ENCODE data around the gene WDR46. TPM values are rescaled to one million over a fixed set of nuclear protein-coding genes. Genes with fewer than 3 reads are reported as not detected.

Gene WDR46
- total and polyA plus RNA-seq, 2 of the 13 experiments (the other 11 are each of a cell fraction or from before 2014, with no cell fraction given) = 47.4 to 105 TPM

GRCh38 chr6:33314515-33314942, 25.5 kb upstream of the WDR46 start (continued):
- TF ChIP-seq PAXIP1 (CRISPR knock-in tag; conservative IDR thresholded peaks at IDR 0.05) (0 out of 2 replicates have a peak, but pooled peaks have one; percentile 28), NR2F1 (CRISPR knock-in tag; IDR thresholded peaks at IDR 0.05) (peak; percentile 67 to 77), ZEB1 (IDR thresholded peaks at IDR 0.05; ENCODE audit: insufficient replicate concordance, low read depth) (no peak), MNT (IDR thresholded peaks at IDR 0.05) (peak; percentile 35; the same call in 1 of the 2 replicates), USF2 (IDR thresholded peaks at IDR 0.05; ENCODE audit: low read depth, low read length) (0 out of 2 replicates have a peak, but pooled peaks have one; percentile 27), USF2 (CRISPR knock-in tag; IDR thresholded peaks at IDR 0.05; ENCODE audit: borderline replicate concordance) (no peak), NR1H2 (CRISPR knock-in tag; IDR thresholded peaks at IDR 0.05; ENCODE audit: borderline replicate concordance, low read depth) (peak; percentile 49; the same call in 1 of the 2 replicates), ZFP90 (CRISPR knock-in tag; IDR thresholded peaks at IDR 0.05; ENCODE audit: borderline replicate concordance) (0 out of 2 replicates have a peak, but pooled peaks have one; percentile 9), HMG20B (CRISPR knock-in tag; conservative IDR thresholded peaks at IDR 0.05) (no peak), YEATS2 (CRISPR knock-in tag; IDR thresholded peaks at IDR 0.05; ENCODE audit: borderline replicate concordance) (peak; percentile 26; the same call in 1 of the 2 replicates), MXI1 (IDR thresholded peaks at IDR 0.05; ENCODE audit: borderline replicate concordance, low read depth, low read length) (peak; percentile 73; the same call in 1 of the 3 replicates), MED1 (CRISPR knock-in tag; IDR thresholded peaks at IDR 0.05) (0 out of 2 replicates have a peak, but pooled peaks have one; percentile 23), NCOR1 (IDR thresholded peaks at IDR 0.05; ENCODE audit: borderline replicate concordance, low read length) (0 out of 2 replicates have a peak, but pooled peaks have one; percentile 21), TGIF2 (CRISPR knock-in tag; IDR thresholded peaks at IDR 0.05) (0 out of 2 replicates have a peak, but pooled peaks have one; percentile 5), PITX1 (CRISPR knock-in tag; IDR thresholded peaks at IDR 0.05) (0 out of 2 replicates have a peak, but pooled peaks have one; percentile 40), ZNF260 (CRISPR knock-in tag; IDR thresholded peaks at IDR 0.05; ENCODE audit: borderline replicate concordance, low read depth) (no peak), MTA3 (CRISPR knock-in tag; IDR thresholded peaks at IDR 0.05) (no peak), TFAP4 (IDR thresholded peaks at IDR 0.05; ENCODE audit: borderline replicate concordance, low read depth) (peak; percentile 52; the same call in 1 of the 2 replicates), PHF20 (CRISPR knock-in tag; IDR thresholded peaks at IDR 0.05) (no peak), PRPF4 (IDR thresholded peaks at IDR 0.05; ENCODE audit: low read depth, low read length, poor library complexity, severe bottlenecking) (no peak), RARA (CRISPR knock-in tag; IDR thresholded peaks at IDR 0.05) (peak; percentile 40; the same call in 1 of the 2 replicates), ZNF264 (CRISPR knock-in tag; IDR thresholded peaks at IDR 0.05) (no peak)
